ENCODE measurements around the gene PRAMEF1.

DNA sequence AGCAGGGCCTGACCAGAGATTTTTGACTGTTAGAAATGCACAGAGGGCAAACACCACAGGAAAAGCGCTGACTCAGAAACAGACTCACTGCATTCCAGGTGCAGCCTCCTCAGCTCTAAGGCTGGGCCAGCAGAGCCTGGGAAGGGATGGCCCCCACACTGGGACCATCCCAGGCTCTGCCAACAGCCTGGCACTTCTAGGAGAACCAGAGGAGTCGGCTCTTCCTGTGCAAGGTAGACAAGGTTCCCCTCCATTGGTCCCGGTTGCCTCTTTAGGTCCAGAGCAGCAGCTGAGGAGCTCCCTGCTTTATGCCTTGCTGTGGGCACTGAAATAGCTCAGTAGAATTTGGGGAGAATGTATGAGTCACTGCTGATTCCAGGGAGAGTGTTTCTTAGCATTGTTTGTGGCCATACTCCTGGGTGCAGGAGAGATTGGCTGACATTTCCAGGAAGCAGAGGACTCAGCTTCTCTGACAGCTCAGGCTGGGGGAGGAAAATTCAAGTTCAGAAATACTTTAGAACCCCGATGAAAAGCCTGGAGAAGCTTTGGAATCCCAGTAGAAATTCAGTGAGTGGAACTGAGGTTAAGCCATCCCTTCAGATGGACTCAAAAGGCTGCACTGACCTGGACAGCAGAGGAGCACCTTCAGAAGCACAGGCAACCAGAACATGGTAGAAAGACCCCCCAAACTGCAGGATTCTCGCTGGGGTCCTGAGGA is 19.7 kb downstream of the PRAMEF1 start:
- TF ChIP-seq, protein P1, sequence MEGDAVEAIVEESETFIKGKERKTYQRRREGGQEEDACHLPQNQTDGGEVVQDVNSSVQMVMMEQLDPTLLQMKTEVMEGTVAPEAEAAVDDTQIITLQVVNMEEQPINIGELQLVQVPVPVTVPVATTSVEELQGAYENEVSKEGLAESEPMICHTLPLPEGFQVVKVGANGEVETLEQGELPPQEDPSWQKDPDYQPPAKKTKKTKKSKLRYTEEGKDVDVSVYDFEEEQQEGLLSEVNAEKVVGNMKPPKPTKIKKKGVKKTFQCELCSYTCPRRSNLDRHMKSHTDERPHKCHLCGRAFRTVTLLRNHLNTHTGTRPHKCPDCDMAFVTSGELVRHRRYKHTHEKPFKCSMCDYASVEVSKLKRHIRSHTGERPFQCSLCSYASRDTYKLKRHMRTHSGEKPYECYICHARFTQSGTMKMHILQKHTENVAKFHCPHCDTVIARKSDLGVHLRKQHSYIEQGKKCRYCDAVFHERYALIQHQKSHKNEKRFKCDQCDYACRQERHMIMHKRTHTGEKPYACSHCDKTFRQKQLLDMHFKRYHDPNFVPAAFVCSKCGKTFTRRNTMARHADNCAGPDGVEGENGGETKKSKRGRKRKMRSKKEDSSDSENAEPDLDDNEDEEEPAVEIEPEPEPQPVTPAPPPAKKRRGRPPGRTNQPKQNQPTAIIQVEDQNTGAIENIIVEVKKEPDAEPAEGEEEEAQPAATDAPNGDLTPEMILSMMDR (IDR thresholded peaks at IDR 0.05), result no peak
- TF ChIP-seq POLR2A (IDR thresholded peaks at IDR 0.05), result no peak

Data from esophagus squamous epithelium (tissue), 4 donors.